ENCODE measurements around the gene KRT72. TPM values are rescaled to one million over a fixed set of nuclear protein-coding genes. Genes with fewer than 3 reads are reported as not detected.

Gene KRT72
- polyA plus RNA-seq, 1 donor = not detected

DNA sequence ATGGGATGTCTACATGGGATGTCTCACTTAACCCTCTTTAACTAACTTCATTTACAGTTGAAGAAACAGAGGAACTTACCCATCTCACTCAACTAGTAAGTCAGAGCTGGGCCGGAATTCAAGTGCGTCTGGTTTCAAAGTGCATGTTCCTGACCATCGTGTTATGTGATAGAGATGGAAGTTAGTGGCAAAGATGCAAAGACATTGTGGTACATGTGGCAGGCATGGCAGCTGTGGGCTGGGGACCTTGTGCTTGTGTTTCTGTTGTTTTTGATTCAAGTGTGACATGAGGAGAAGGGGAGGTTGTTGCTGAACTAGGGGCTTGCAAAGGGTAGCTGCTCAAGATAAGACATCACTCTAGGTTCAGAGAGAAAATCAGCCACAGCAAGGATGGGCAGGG, 25.3 kb downstream of the KRT72 start:
- no peak for DNase-seq

DNA sequence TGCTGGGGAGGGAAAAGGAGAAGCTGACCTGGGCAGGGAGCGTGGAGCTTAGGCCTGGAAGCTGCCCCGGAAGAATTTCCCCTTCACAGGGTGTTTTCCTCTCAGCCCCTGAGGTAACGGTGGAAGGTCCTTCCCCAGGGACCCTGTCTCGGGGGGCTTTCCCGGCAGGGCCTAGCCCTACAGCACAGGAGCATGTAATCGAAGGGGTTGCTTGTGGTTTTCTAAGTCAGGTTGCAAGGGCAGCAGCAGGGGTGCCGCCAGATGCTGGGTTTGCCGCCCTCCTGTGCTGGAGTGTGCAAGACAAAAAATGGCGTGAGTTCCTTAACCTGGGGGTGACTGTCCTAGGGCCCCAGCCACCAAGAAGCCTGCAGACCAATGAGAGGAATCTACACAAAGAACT, 26.0 kb downstream of the KRT72 start:
- DNase-seq = no peak

DNA sequence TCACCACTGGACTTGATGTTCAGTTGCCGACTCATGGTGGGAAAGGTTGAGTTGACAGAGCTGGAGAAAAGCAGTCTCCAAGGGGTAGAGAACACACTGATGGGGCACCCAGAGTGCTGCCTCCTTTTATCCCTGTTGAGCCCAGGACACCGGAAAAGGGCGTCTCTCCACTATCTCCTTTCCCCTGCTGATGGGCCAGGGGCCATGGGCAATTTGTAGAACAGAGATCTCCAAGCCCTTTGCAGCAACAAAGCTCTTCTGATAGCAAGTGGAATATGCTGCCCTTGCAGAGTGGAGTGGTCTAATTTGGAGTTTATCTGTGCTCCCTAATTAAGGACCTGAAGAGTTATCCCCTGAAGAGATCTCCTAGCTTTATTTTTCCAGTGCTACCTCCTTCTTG, 27.5 kb downstream of the KRT72 start, which contains the start of gene KRT74:
Gene KRT74 (minus strand): TSS at position 101 of the 400 bp plus-strand sequence. CDS start 66 bp downstream, at position 35.
- DNase-seq = no peak

DNA sequence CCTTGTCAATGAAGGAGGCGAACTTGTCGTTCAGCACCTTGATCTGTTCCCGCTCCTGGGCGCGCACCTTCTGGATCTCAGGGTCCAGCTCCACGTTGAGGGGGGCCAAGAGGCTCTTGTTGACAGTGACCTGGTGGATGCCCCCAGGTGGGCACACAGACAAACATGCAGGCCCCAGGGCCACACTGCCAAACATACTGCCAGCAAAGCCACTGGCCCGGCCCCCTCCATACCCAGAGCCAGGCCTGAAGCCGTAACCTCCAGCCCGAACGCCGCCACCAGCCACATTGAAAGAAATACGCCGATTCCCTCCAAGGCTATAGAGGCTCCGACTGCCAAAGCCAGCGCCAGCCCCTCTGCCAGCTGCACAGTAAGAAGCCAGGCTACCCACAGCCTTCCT, 28.0 kb downstream of the KRT72 start:
- DNase-seq = no peak

DNA sequence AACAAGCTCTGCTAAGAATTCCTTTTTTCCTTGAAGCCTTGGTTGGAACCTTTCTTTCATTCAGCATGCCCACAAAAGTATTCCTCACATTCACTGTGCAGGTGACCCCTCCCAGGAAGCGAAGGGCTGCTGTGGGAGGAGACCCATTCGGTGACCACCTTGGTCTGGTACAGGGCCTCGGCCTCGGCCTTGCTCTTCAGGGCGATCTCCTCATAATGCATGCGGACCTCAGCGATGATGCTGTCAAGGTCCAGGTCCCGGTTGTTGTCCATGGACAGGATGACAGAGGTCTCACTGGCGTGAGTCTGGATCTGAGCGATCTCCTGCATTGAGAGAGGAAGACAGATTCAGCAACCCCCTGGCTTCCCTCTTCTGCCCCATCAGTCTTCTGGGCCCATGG, 30.8 kb downstream of the KRT72 start:
- DNase-seq = no peak

DNA sequence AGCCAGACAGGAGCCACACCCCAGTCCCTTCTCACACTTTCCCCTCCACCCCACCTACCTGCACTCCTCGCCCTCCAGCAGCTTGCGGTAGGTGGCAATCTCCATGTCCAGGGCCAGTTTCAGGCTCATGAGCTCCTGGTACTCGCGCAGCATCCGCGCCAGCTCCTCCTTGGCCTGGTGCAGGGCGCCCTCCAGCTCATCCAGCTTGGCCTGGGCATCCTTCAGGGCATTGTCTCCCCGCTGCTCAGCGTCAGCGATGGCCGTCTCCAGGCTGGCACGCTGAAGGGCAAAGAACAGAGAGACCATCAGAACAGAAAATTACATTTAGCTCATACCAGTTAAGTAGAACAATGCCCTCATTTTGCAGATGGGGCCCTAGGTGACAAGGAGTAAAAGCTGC, 33.2 kb downstream of the KRT72 start:
- DNase-seq = no peak

DNA sequence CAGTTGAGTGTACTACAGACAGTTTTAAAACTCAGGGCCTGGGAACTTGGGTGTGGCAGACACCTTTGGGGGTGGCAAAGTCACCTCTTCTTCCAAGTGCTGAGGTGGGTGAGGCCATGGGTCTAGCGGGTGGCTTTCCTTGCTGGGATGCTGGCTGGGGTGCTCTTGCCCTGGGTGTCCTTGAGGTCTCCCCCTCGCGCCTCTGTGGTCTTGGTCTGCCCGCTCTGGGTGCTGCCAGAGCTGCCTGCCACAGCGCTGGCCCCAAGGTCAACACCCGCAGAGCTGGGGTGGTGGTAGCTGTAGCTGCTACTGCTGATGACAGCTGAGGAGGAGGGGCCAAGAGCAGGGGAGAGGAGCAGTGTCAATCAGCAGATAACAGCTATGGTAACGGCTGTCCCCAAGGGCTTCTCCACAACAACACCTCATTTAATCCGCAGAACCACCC, 34.4 kb downstream of the KRT72 start:
- DNase-seq = no peak

DNA sequence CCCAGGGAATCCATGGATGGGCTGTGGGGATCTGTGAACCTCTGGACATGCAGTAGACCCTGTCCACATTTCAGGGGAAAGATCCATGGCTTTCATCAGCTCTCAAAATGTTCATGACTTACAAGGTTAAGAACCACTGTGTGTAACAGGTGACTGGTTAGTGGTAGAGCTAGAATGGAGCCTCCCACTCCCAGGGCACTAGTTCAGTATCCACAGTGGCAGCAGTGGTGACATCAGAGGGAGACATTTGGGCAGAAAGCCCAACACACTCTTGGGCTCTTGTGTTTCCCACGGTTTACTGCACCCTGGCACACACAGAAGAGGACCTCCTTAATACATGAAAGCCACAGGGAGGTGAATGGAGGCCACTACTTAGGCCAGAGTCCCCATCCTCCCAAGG, 36.7 kb downstream of the KRT72 start:
- no peak for DNase-seq

DNA sequence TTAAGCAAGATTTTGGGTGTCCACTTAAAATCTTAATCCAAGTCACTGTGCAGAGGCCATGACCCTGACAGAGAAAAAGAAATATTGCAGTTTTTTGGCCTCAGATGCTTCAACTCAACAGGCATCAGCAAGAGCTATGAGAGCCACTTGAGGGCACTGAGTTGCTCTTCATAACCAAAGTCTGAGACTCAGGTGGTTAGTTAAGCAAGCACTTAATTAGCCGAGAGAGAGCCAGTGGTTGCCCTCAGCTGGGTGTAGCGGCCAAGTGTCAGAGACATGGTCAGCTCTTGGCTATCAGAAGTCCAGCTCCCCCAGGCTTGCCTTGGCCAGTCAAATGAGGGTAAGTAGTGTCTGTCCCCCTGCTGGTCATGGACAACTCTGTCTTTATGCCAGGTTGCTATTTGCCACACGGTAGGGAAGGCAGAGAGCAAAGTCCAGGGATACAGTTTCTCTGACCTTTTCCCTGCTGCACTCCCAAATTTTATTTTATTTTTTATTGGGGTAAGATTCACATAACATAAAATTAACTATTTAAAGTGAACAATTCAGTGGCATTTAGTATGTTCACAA, 39.3 kb downstream of the KRT72 start:
- no peak for DNase-seq

DNA sequence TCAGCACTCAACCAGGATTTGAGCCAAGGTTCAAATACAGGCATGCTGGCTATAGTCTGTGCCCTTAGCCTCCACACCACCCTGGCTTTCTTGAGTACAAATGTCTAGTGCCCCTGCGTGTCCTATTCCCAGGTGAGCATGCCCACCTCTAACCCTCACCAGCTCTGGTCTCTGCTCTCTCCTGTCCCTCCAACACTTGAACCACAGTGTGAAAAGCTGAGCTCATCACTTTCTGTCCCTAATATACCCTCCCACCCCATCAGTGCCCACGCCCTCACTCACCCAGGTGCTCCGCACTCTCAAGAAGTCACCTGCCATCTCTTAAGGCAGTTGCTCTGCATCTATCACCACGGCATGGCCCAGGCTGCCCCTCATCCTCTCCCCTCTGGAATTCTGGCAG, 41.3 kb downstream of the KRT72 start:
- no peak for DNase-seq

DNA sequence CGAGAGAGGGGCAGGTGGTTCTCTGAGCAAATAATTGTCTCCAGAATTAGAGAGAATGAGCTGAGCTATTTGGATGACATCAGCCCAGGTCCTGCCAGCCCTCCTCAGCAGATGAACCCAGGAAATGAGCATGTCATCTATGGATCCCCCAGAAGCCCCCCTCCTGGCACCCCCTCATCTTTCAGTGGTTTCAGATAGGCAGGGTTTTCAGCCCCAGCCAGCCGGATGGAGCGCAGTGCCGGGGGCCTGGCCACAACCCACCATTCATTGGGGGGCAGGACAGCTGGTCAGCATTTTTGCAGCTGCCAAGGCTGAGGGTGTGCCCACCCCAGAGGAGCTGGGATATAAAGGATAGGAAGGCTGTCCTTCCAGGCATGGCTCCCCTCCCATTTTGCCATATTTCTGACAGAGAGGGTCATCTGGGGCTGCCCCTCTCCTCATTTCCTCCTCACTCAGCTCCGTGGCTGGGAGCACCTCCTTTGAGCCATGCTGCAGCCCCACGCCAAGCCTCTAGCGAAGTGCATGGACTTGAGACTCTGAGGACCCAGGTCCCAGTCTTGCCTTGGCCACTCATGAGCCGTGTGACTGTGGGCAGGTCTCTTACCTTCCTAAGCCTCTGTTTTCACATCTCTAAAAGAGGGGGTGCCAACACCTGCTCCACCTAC, 42.4 kb downstream of the KRT72 start:
- DNase-seq = no peak

DNA sequence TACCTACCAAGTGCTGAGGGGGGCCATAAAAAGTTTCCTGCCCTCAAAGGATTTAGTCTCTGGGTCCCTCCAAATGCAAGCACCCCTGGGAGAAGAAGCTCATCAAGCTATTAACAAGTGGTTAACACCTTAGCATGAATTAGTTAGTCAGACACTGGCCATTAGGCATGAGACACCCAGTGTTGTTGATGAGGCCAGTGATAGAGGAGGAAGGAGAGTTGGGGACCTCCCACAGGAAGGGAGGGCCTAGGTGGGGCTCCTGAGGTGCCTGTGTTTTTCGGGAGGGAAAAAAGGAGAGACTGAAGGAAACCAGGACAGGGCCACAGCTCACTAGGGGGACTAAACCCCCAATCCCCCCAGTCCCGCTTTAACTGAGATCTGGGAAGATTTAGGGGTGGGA, 43.8 kb downstream of the KRT72 start:
- no peak for DNase-seq

DNA sequence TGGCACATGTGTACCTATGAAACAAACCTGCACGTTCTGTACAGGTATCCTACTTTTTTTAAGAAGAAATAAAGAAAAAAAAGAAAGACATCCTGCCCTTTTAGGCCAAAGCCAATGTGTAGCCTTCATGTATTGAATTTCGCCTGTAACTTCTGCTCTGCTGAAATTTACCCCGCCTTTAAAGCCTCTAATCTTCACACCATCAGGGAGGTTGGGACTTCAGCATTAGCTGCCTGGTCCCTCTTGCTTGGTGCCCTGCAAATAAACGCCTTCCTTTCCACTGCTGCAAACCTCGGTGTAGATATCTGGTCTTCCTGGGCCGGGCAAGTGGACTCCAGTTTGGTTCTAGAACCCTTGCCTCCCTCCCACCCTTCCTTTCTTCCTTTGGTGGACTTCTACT, 45.7 kb downstream of the KRT72 start:
- no peak for DNase-seq

DNA sequence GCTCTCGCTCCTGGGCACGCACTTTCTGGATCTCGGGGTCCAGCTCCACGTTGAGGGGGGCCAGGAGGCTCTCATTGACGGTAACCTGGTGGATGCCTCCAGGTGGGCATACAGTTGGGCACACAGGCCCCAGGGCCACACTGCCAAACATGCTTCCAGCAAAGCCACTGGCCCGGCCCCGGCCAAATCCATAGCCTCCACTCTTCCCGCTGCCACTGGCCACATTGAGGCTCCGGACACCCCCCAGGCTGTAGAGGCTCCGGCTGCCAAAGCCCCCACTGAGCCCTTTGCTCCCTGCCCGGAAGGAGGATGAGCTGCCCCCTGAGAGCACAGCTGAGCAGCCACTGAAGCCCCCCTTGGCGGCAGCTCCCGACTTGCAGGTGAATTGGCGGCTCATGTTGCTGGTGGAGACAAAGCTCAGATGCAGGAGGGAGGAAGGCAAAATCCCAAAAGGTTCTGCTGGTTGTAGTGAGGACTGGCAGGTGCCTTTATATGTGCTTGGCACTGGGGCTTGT, 48.5 kb downstream of the KRT72 start, which contains the start of gene KRT71:
Gene KRT71 (minus strand): TSS at position 465 of the 515 bp plus-strand sequence. CDS start 68 bp downstream, at position 397.
- no peak for DNase-seq

DNA sequence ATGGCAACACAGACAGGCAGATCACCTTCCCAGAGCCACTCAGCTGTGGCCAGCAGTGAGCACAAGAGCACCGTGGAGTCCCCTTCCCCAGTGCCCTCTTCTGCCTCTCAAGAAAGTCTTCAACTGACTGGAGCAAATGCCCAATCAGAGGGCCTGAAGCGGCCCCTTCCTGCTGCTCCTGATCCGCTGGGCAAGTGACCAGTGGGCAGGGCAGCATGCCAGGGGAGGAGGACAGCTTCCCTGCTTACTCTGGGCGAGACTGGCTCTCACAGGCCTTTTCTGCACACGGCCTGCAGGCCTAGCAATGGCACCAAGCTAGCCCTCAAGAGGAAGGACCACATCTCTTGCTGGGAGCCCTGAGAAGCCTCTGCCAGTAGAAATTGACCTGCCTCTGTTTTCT, 49.2 kb downstream of the KRT72 start:
- DNase-seq = no peak

DNA sequence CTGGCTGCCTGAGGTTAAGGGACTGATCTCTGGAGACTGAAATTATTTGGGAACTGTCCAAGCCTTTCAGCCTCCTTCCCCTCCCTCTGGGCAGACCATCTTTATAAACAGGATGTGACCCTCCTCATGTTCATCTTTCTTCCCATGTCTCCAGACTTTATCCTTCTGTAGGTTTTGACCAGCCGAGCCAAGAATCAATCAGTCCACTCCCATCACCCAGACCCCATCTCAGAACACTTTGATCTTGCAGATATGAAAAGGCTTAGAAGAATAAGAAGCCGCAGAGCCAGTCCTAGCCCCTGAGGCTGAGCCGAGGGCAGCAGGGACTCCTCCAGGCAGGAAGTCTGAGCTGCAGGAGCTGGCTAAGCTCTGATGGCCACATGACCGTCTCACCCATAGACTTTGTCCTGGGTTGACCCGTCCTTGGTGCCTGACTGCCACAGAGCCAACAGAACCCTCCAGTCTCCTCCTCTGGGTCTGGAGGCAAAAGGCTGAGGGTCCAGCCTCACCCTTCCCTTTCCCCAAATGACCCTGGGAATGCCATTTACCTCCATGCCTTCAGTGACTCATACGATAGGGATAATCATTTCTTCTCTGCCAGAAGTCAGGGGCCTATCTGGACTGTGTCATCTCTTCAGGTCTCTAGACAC, 49.9 kb downstream of the KRT72 start:
- DNase-seq = no peak

DNA sequence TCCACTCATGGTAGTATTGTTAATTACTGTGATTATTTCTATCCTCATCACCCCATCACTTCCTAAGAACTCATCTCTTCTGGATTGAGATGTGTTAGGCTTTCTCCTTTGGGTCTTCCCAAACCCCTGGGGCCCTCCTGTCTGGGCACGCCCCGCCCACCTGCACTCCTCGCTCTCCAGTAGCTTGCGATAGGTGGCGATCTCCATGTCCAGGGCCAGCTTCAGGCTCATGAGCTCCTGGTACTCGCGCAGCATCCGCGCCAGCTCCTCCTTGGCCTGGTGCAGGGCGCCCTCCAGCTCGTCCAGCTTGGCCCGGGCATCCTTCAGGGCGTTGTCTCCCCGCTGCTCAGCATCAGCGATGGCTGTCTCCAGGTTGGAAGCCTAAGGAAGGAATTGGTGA, 55.1 kb downstream of the KRT72 start:
- DNase-seq = no peak

DNA sequence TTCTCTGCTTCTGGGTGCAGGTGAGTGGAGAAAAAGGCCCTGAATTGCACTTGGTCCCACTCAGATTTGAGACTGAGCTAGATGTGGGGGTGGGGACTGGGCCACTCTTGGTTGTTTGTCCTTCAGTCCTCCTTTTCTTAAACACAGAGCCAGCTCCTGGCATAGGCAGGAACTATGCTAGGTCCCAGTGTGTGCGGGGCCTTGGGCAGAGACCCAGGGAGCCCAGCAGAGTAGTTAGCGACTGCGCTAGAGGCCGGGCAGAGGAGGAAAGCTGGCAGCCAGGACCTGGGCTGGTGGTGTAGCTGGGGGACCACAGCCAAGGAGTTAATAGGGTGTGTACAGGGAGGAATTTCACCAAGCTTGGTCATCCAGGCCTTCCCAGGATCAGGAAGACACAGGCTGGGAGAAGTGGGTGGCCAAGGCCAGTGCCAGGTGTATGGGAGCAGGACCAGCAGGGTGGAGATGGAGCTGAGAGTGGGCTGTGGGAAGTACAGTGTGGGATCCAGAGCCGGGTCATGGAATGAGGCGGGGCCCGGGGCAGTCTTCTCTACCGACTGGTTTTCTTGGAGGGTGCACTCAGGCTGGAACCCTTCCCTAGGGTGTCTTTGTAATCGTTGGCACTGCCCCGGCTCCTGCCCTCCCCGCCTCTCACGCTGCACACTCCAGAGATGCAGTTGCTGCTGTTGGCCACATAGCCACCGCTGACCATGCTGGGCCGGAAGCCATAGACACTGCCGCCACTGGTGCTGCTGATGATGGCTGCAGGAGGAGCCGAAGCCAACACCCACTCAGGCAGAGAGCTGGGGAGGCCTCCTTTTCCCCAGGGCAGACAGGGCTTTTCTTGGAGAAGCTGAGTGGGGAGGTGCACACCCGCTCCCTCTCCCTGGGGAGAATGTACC, 57.0 kb downstream of the KRT72 start:
- DNase-seq = no peak

DNA sequence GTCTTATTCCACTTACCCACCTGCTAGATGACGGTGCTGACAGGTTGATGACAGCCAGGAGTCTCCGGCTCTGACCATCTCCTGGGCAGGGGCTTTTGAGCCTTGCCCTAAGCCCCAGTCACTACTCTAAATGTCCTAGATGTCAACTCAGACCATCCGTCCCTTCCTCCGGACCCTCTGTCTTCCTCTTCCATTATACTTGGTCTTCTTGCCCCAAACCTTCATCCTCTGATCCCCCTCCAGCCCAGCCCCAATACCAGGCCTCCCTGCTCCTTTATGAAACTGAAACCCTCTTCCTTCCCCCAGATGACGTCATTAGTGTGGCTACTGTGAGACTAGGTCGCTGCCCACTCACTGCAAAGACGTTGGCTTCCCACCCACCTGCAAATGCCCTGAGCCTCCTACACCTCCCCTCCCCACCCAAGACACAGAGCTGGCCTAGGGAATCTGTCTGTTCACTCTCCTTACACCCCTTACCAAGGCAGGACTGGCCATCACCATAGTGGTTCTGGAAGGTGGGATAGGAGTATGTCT, 58.4 kb downstream of the KRT72 start:
- no peak for DNase-seq

DNA sequence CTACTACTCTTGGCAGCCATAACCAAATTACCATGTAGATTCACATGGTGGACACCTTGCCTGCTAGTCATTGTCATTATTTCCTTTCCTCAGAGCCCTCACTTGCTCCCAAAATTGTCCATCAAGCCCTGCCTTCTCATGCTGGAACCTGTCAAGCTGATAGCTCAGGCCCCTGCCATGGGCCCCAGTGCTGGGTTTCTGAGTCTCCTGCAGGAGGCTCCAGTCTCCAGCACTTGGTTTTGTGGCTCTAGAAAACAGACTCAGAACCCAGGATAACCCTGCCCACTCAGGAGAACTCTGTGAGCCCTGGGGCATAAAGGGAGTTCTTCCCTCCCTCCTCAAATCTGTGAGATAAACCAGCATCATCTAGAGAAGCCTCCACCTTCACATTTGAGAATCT, 59.1 kb downstream of the KRT72 start:
- DNase-seq = no peak

DNA sequence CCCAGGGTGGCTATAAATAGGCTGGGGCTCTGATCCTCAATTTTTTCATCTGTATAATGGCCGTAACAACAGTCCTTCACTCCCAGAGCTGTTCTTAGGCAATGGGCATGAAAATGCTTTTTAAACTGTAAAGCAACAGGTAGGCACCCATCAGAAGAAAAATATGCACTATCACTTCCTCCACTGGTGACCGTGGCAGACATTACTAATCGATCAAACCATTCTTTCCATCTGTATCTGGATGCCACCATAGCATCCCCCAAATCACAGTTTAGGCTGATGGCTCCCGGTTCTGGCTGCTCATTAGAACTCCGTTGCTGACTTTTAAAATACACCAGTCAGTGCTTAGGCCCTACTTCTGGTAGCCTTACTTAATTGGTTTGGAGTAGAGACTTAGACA, 59.6 kb downstream of the KRT72 start:
- no peak for DNase-seq

DNA sequence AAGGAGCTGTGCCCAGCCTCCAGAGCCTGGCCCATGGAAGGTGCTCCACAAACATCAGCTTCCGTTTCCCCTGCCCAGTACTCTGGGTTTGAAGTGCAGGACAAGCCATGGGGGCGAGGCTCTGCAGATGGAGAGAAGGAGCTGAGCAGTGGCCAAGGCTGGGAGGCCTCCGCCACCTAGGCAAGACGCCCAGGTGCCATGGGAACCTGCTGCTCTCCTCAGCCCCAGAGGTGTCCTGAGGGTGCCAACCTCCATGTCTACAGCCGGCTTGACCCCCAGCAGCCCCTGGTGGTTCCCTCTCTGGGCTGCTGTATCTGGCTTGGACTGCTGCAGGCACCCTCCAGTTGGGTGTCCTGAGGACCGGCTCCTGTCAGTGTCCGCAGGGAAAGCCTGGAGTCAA, 60.7 kb downstream of the KRT72 start:
- no peak for DNase-seq

DNA sequence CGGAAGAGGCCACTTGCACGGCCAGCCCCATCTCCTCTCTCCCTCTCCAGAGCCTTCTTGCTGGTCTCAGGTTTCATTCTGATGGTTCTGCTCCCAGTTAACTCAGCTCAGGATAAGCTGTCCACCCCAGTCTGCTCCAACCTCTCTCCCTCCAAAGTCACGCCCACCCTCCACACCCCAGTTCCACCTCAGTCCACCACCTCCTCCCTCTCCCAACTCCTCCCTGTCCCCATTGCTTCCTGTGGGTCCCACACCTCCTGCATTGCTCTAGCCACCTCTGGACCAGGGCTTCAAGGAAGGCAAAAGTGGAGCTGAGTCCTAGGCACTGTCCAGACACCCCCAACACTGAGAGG, 61.5 kb downstream of the KRT72 start:
- DNase-seq = no peak
